B cell (primary cell): Measurements from ENCODE around the gene SSPN. TPM values are rescaled to one million over a fixed set of nuclear protein-coding genes. Genes with fewer than 3 reads are reported as not detected.

Source experiments
- ATAC-seq: fragments of 200-7000 bp; cut with Tn5 transposase; one replicate; pipeline ENCODE4 v1.10.0; 2021; ENCODE audit warnings: low read depth, mild to moderate bottlenecking, moderate number of reproducible peaks, moderate library complexity
- CTCF ChIA-PET: fragments of 350-600 bp; sonication (Branson Sonifier 250); formaldehyde crosslinking; loops from one replicate; lab custom pipeline; 2021; ENCODE audit warnings: antibody characterized with exemption, inconsistent platforms; lab: Charles Lee
- POLR2A ChIA-PET: fragments of 350-600 bp; sonication (Branson Sonifier 250); formaldehyde crosslinking; loops from one replicate; lab custom pipeline; 2021; ENCODE audit warnings: antibody characterized with exemption; lab: Charles Lee
- DNase-seq: peaks from one replicate; pipeline ENCODE4 v3.0.0; 2013
- H2AFZ ChIP-seq: 2 replicates; pipeline ENCODE4 v1.6.1; 2012; ENCODE audit warnings: mild to moderate bottlenecking, low read depth, low read length; ENCODE audit not compliant: insufficient read depth, poor library complexity, severe bottlenecking
- H3K27ac ChIP-seq, 2 donors: 1 replicate in 1 of 2; 2 replicates in 1 of 2; pipeline ENCODE4 v1.5.1; 2012 to 2013; ENCODE audit warnings: low read length in 2 of 2, mild to moderate bottlenecking in 2 of 2, moderate library complexity in 1 of 2
- H3K27me3 ChIP-seq, 4 experiments: fragments of 200-600 bp in 1 of 4; sonication (generic) in 1 of 4; replicated peaks in 1 of 4; 1 replicate in 2 of 4; 2 replicates in 2 of 4; pipeline versions ENCODE4 v1.6.1 to v1.7.0; 2013 to 2016; ENCODE audit warnings: low read length in 3 of 4, mild to moderate bottlenecking in 2 of 4, mixed read lengths in 1 of 4, moderate library complexity in 1 of 4; ENCODE audit not compliant: insufficient read depth in 4 of 4, control insufficient read depth in 3 of 4; ENCODE audit errors: control extremely low read depth in 1 of 4
- H3K36me3 ChIP-seq, 2 experiments: replicated peaks in 1 of 2; 1 replicate in 1 of 2; 2 replicates in 1 of 2; pipeline versions ENCODE4 v1.6.1 to v1.7.1; 2013; ENCODE audit warnings: low read length in 1 of 2; ENCODE audit not compliant: insufficient read depth in 2 of 2, control insufficient read depth in 1 of 2; ENCODE audit errors: control extremely low read depth in 1 of 2, extremely low read depth in 1 of 2
- H3K4me1 ChIP-seq, 2 donors: fragments of 200-600 bp in 1 of 2; sonication (generic) in 1 of 2; 1 replicate in 1 of 2; 2 replicates in 1 of 2; pipeline versions ENCODE4 v1.5.1 to v1.6.1; 2013 to 2017; ENCODE audit warnings: low read length in 2 of 2; ENCODE audit not compliant: control insufficient read depth in 2 of 2, insufficient read depth in 2 of 2
- H3K4me2 ChIP-seq: replicated peaks from 2 replicates; pipeline ENCODE3; 2012; ENCODE audit warnings: mild to moderate bottlenecking, low read depth, low read length; ENCODE audit not compliant: poor library complexity, severe bottlenecking
- H3K4me3 ChIP-seq, 5 experiments: fragments of 200-600 bp in 1 of 5; sonication (generic) in 1 of 5; 1 replicate in 3 of 5; 2 replicates in 2 of 5; pipeline versions ENCODE4 v1.5.1 to v1.7.0; 2011 to 2016; ENCODE audit warnings: low read length in 4 of 5, mild to moderate bottlenecking in 4 of 5, low read depth in 2 of 5, control low read depth in 1 of 5, moderate library complexity in 1 of 5; ENCODE audit not compliant: insufficient read depth in 1 of 5; ENCODE audit errors: control extremely low read depth in 1 of 5, extremely low read depth in 1 of 5
- H3K79me2 ChIP-seq: fragments of 200-600 bp; sonication (generic); one replicate; pipeline ENCODE4 v1.6.0; 2016; ENCODE audit warnings: low read length; ENCODE audit not compliant: control insufficient read depth, insufficient read depth
- H3K9ac ChIP-seq: fragments of 200-600 bp; sonication (generic); 2 replicates; pipeline ENCODE4 v1.6.1; 2017; ENCODE audit warnings: mild to moderate bottlenecking, low read length, moderate library complexity
- H3K9me3 ChIP-seq, 3 donors: one replicate each; pipeline versions ENCODE4 v1.6.1 to v1.7.1; 2013; ENCODE audit warnings: low read length in 2 of 3; ENCODE audit not compliant: control insufficient read depth in 2 of 3, insufficient read depth in 1 of 3; ENCODE audit errors: control extremely low read depth in 1 of 3
- H4K20me1 ChIP-seq: 2 replicates; pipeline ENCODE4 v1.6.0; 2012; ENCODE audit warnings: mild to moderate bottlenecking, low read length; ENCODE audit not compliant: insufficient read depth, control insufficient read depth, poor library complexity, severe bottlenecking
- H3K27ac Mint-ChIP-seq: one replicate; pipeline ENCODE4 v1.8.0; 2021; ENCODE audit warnings: mixed read lengths
- H3K27me3 Mint-ChIP-seq: one replicate; pipeline ENCODE4 v1.8.0; 2021; ENCODE audit warnings: mixed read lengths
- H3K4me1 Mint-ChIP-seq: one replicate; pipeline ENCODE4 v1.8.0; 2021; ENCODE audit warnings: mixed read lengths
- H3K4me3 Mint-ChIP-seq: one replicate; pipeline ENCODE4 v1.8.0; 2021; ENCODE audit warnings: mixed read lengths
- H3K9me3 Mint-ChIP-seq: one replicate; pipeline ENCODE4 v1.8.0; 2022; ENCODE audit warnings: mixed read lengths; ENCODE audit not compliant: insufficient read depth
- EZH2 ChIP-seq: IDR thresholded peaks from 2 replicates; pipeline ENCODE4 v1.6.1; 2012; ENCODE audit warnings: borderline replicate concordance, low read depth, mild to moderate bottlenecking, moderate library complexity, low read length; ENCODE audit not compliant: insufficient read depth, poor library complexity, severe bottlenecking
- WGBS: methylation state at CpG from one replicate; pipeline ENCODE4 v1.1.5; 2013; ENCODE audit warnings: missing lambda C conversion rate; ENCODE audit not compliant: insufficient coverage; 5-methylcytosine and 5-hydroxymethylcytosine counted together
- intact Hi-C: fragments of 100-400 bp; cut with micrococcal nuclease; formaldehyde crosslinking; loops from one replicate; pipeline ENCODE4 v1.10.0; 2022
- polyA plus RNA-seq: library from polyadenylated mRNA; depleted of rRNA; stranded (reverse); fragments of >200 nt; gene quantifications from 2 replicates; pipeline ENCODE4 v1.2.3, GENCODE V29; 2012
- total RNA-seq, 2 donors: library from RNA; stranded (reverse); fragments of 120-200 nt in 1 of 2; gene quantifications; 1 replicate in 1 of 2; 2 replicates in 1 of 2; pipeline versions ENCODE4 v1.2.3 to v1.2.4, GENCODE V29; 2013 to 2022
- TF ChIP-seq, protein P1 (sequence below): fragments of 200-600 bp; IDR thresholded peaks from one replicate; pipeline ENCODE4 v1.8.0; 2022; ENCODE audit warnings: antibody characterized with exemption, mild to moderate bottlenecking

Gene SSPN
- total and polyA plus RNA-seq, 2 donors (not counting 1 experiment from before 2014, with no cell fraction given): 18.3 to 19.6 TPM

DNA sequence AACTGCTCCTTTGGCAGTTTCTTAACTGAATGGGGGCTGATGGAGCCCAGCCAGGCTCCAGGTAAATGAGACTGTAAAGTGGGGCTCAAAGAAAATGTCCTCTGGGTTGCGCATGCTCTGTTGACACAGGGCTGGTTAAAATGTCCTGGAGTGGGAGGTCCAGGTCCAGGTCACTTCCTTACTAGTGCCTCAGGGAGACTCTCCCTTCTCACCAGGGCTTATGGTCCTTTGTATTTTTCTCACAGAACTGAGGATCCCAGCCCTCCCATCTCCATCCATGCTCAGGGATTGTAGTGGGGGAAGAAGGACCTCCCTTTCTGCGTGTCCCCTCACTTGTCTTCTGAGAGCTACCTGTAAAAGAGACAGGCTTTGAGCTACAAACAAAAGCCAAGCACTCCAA lies 77.5 kb downstream of the SSPN start:
- Mint-ChIP-seq H3K9me3 (no peaks in the 10 kb centered on the region), H3K4me3 (no peak overlapping the region), H3K27me3 (no peaks in the 10 kb centered on the region), H3K4me1 (peaks cover 30% of the 10 kb centered on the region), H3K27ac (no peak overlapping the region)
- Histone ChIP-seq H3K27ac (no peak overlapping the region), H3K27me3 (no peaks in the 10 kb centered on the region), H3K79me2 (no peaks in the 10 kb centered on the region), H3K4me2 (no peak overlapping the region), H4K20me1 (no peaks in the 10 kb centered on the region), H3K36me3 (no peaks in the 10 kb centered on the region), H3K9me3 (no peaks in the 10 kb centered on the region), H2AFZ (no peak overlapping the region), H3K4me3 (no peak overlapping the region), H3K4me1 (peaks cover 7 to 16% of the 10 kb centered on the region in 2 donors), H3K9ac (no peak overlapping the region)
- intact Hi-C loops: no loop called here
- POLR2A ChIA-PET: no interaction called here
- ATAC-seq (no peak), DNase-seq (no peak)
- no CpG with 5 or more reads among the region's 2 CpGs for WGBS
- TF ChIP-seq, protein P1, sequence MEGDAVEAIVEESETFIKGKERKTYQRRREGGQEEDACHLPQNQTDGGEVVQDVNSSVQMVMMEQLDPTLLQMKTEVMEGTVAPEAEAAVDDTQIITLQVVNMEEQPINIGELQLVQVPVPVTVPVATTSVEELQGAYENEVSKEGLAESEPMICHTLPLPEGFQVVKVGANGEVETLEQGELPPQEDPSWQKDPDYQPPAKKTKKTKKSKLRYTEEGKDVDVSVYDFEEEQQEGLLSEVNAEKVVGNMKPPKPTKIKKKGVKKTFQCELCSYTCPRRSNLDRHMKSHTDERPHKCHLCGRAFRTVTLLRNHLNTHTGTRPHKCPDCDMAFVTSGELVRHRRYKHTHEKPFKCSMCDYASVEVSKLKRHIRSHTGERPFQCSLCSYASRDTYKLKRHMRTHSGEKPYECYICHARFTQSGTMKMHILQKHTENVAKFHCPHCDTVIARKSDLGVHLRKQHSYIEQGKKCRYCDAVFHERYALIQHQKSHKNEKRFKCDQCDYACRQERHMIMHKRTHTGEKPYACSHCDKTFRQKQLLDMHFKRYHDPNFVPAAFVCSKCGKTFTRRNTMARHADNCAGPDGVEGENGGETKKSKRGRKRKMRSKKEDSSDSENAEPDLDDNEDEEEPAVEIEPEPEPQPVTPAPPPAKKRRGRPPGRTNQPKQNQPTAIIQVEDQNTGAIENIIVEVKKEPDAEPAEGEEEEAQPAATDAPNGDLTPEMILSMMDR: no peak
- no peak for TF ChIP-seq EZH2
- CTCF ChIA-PET: interaction anchor here (1.3 kb wide), 1 partner anchor 176 kb away, joined by 3 read pairs; no protein-coding TSS in a partner anchor

DNA sequence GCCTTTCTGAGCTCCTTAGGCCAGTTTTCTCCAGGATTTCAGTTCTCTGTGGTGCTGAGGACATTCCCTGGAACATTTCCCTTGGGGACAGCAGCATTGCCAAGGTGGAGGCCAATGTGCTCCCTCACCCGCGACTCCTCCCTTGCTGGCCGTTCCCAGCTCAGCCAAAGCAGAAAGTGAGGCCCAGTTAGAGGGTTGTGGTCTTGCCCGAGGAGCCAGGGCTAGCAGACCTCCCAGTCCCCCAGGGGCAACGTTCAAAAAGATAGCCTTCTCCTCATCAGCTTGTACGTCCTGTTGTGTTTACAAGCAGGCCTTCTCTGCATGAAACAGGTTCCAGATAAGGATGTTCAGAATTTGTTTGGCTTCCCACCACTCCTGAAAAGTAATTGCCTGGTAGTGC lies 78.4 kb downstream of the SSPN start:
- intact Hi-C loops: loop anchor here (1.0 to 2.0 kb wide), 7 partner anchors 25 to 197 kb away; no protein-coding TSS in a partner anchor
- no peak overlapping the region for H2AFZ ChIP-seq

More for the DNA sequence above, 78.4 kb downstream of the SSPN start:
- Histone ChIP-seq H3K36me3 (no peaks in the 10 kb centered on the region), H3K9ac (no peak overlapping the region), H4K20me1 (no peaks in the 10 kb centered on the region), H3K27me3 (no peaks in the 10 kb centered on the region), H3K27ac (no peak overlapping the region), H3K9me3 (no peaks in the 10 kb centered on the region), H3K79me2 (no peaks in the 10 kb centered on the region), H3K4me1 (peaks cover 15 to 24% of the 10 kb centered on the region in 2 donors), H3K4me2 (no peak overlapping the region), H3K4me3 (no peak overlapping the region)
- DNase-seq: no peak
- H3K9me3 Mint-ChIP-seq: no peaks in the 10 kb centered on the region
- no peak for ATAC-seq
- CTCF ChIA-PET: interaction anchor here (0.9 to 2.1 kb wide), 6 partner anchors 45 to 319 kb away, joined by 3 to 12 read pairs (median 7); partner anchors contain the start of gene BHLHE41
- H3K4me3 Mint-ChIP-seq: no peak overlapping the region
- TF ChIP-seq EZH2: no peak
- TF ChIP-seq, protein P1: no peak
- no peaks in the 10 kb centered on the region for H3K27me3 Mint-ChIP-seq
- peaks cover 39% of the 10 kb centered on the region for H3K4me1 Mint-ChIP-seq
- POLR2A ChIA-PET: interaction anchor here (0.9 to 2.3 kb wide), 4 partner anchors 67 to 154 kb away, joined by 5 to 7 read pairs (median 6); no protein-coding TSS in a partner anchor
- 58% methylated on average over 5 of the region's 6 CpGs for WGBS
- H3K27ac Mint-ChIP-seq: no peak overlapping the region
